ENCODE data around the gene IL36RN.
"Not testable (repeated sequence)": the region's sequence is repeated elsewhere in the genome, so short reads cannot be mapped to it uniquely, and the experiment has no call there.

IL36RN gene

DNA sequence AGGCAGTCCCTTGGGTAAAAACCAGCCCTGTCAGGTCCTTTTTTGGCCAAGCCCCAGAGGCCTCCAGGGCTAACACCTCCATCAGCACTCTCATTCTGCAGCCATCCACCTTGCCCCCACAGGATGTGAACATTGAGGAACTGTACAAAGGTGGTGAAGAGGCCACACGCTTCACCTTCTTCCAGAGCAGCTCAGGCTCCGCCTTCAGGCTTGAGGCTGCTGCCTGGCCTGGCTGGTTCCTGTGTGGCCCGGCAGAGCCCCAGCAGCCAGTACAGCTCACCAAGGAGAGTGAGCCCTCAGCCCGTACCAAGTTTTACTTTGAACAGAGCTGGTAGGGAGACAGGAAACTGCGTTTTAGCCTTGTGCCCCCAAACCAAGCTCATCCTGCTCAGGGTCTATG is 16.0 kb downstream of the IL36RN start:
- no peak for DNase-seq (ENCODE audit: low read depth)

GRCh38 chr2:113075600-113075999 is 16.6 kb downstream of the IL36RN start:
- DNase-seq (ENCODE audit: low read depth): no peak

- DNase-seq (ENCODE audit: low read depth): no peak
Observed at GRCh38 chr2:113076954-113077669, 18.1 kb downstream of the IL36RN start.

DNA sequence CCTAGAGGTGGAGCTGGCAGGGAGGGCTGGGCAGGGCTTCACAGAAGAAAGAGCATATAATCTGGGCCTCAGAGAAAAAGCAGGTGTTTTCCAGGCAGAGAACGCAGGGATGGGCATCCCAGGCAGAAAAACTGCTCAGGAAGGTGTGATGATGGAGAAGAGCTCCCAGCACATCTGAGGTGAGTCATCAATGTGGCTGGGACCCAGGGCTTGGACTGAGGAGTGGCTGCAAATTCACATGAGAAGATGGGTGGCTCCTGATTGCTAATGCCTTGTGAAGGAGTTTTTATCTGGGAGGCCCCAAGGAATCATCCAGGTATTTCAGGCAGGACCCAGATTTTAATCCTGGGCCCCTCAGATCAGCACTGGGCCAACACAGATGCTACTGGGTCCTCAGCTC is 18.9 kb downstream of the IL36RN start:
- DNase-seq (ENCODE audit: low read depth): no peak

DNA sequence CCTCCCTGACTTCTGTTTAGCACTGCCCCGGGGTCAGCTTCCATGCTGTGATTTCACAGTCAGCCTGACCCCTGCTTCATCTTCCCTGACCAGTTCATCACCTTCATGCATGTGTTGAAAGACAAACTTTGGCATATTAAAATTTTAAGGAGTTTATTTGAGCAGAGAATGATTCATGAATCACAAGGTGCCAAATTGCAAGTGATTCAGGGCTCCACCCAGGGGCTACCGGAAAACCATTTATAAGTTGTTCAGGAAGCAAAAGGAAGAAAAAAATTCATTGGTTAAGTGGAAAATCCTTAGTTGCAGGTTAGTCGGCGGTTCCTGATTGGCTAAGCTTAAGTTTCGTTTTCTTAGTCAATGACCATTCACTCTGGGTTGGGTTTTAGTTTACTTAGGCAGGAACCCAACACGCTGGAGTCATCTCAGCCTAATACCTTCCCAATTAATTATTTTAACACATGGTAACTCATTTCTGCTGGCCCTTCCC is 19.4 kb downstream of the IL36RN start:
- peak; percentile 57 for DNase-seq (ENCODE audit: low read depth)

DNA sequence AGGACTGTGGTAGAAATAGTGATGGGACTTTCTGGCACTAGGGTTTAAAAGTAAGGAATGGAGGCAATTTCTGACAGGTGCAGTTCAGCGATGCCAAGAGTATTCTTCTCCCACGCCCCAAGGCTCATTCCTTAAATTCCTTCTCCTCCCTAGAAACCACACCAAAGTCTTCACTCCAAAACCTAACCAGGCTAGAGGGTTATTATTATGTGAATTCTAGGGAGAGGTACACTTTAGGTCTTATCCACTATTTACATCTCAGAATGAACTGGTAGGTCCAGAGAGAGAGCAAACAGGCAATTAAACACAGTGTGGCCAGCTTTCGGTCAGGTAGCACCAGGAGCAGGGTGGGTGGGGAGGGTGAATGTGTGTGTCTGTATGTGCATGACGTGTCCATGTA is 20.1 kb downstream of the IL36RN start:
- no peak for DNase-seq (ENCODE audit: low read depth)

- DNase-seq (ENCODE audit: low read depth): no peak
Observed at GRCh38 chr2:113080134-113080533, 21.1 kb downstream of the IL36RN start.

DNA sequence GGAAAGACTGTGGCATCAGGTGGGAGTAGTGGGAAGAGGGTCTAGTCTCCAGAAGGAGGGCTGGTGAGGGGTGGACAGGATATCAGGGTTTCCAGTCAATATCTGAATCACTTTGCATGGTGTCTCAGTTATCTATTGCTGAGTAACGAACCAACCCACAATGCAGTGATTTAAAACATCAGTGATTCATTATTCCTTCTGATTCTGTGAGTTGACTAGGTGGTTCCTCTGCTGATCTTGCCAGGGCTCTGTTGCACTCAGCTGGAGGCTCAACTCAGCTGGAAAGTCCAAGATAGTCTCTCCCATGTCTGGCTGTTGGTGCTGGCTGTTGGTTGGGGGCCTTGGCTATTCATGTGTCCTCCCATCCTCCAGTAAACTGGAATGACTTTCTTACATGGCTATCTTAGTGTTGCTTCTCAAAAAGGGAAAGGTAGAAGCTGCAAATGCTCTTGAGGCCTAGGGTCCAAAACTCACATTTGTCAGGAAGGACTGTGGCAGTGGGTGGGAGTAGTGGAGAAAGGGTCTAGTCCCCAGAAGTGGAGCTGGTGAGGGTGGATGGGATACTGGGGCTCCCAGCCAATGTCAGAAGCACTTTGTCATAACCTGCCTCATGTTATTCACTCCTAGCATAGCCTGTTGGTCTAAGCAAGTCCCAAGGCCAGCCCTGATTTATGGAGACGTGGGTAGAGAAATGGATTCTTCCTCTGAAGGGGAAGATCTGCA is 22.7 kb downstream of the IL36RN start:
- no peak for DNase-seq (ENCODE audit: low read depth)

DNA sequence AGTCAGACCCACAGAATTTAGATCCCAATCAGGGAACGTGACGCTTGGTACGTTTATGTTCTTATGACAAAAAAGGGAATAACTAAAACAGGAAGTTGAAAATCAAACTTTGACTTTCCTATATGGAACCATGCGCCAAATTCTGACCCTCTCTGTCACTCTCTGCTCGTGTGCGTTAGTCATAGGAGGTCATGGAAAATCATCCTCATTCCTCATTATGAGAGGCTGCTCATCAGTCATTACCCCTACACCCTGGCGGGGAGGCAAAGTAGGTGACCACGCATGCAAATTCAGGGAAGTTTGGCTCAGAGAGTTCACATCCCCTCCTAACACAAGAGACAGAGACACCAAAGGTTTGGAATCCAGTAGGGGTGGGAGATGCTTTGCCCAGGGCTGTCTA is 24.3 kb downstream of the IL36RN start:
- DNase-seq (ENCODE audit: low read depth): no peak

DNA sequence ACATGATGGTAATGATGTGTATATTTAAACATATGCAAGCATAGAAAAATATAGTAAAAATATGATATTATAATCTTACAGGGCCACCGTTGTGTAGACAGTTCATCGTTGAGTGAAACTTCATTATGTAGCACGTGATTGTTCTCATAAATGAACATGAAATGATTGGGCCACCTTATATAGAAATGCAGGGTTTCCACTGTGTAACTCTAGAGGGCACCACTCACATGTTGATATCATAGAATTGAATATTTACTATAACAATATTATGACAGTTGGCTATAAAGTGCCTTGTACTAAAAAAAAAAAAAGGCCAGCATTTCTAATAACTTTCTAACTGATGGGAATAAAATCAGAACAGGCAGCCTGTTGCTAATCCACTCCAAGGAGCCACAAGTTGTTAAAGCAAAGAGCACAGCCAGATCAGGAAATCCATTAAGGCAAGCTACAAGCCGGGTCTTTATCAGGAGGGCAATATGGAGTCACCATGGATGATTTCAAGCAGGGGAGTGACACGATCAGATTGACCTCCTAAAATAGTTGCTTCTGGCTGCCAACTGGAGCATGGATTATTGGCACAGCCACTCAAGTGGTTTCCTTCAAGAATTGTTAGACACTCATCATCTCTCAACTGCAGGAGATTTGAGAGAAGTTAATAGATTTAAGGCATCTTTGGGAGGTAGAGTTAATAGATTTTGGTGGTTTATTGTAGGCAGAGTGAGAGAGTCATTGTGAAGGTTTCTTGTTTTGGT is 25.4 kb downstream of the IL36RN start:
- no peak for DNase-seq (ENCODE audit: low read depth)

DNA sequence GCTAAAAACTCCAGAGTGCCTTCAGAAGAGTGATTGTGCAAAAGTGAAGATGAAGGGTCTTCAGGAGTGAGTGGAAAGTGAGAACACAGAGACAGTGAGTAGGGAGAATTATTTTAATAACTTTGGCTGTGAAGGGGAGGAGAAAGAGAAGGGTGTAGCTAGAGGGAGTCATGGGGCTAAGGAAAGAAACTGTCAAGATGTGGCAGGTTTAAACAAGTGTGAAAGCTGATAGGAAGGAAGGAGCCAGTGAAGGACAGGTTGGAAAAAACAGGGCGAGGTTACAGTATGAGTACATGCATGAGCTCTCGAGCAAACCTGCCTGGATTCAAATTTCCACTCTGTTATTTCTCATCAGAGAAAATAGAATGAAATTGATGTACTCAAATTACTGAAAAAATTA is 26.5 kb downstream of the IL36RN start:
- DNase-seq (ENCODE audit: low read depth): no peak

- no peak for DNase-seq (ENCODE audit: low read depth)
Observed at GRCh38 chr2:113088213-113088992, 29.4 kb downstream of the IL36RN start.

DNA sequence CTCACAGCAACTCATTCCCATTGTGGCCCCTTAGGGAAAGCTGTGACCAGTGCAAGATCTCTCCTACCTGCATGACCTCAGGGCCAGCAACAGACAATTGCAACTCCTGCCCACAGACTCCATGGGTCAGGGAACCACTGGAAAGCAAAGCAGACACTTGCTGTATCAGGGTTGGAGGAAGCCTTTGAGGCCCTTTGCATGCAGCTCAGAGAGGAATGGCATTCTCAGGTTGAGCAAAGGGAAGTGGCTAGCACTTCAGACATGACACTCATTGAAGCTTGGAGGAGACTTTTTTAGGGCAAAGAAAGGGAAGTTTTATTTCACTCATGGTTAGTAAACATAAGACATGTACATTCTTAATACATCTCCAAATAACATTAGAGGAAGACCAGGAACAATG is 30.9 kb downstream of the IL36RN start:
- no peak for DNase-seq (ENCODE audit: low read depth)

GRCh38 chr2:113091231-113091896 is 32.4 kb downstream of the IL36RN start:
- DNase-seq (ENCODE audit: low read depth): no peak

GRCh38 chr2:113092864-113093612 is 34.0 kb downstream of the IL36RN start:
- no peak for DNase-seq (ENCODE audit: low read depth)

GRCh38 chr2:113093613-113093977 is 34.6 kb downstream of the IL36RN start:
- DNase-seq (ENCODE audit: low read depth): no peak

GRCh38 chr2:113096306-113096705 is 37.3 kb downstream of the IL36RN start:
- not testable (repeated sequence) for DNase-seq (ENCODE audit: low read depth)

- not testable (repeated sequence) for DNase-seq (ENCODE audit: low read depth)
Observed at GRCh38 chr2:113096842-113097618, 38.0 kb downstream of the IL36RN start.

DNA sequence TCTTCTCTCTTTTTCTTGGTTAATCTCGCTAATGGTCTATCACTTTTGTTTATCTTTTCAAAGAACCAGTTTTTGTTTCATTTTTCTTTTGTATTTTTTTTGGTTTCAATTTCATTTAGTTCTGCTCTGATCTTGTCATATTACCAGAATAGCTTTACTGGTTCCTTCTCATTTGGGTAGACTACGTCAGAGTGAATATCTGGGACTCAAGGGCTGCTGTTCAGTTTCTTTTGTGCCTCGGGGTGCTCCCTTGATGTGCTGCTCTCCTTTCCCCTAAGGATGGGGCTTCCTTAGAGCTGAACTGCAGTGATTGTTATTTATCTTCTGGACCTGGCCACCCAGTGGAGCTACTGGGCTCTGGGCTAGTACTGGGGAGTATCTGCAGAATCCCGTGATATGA is 39.0 kb downstream of the IL36RN start:
- no peak for DNase-seq (ENCODE audit: low read depth)

GRCh38 chr2:113098532-113098931 is 39.5 kb downstream of the IL36RN start:
- no peak for DNase-seq (ENCODE audit: low read depth)

Measured in stromal cell of bone marrow (primary cell).